MM.1S (cell line): ENCODE data around the gene CHAMP1.

Experiments
- DNase-seq: peaks from one replicate; pipeline ENCODE4 v3.0.0-alpha.2; 2015
- H2AFZ ChIP-seq: fragments of 300-600 bp; sonication (generic); 2 replicates; pipeline ENCODE4 v1.6.0; 2016; ENCODE audit warnings: antibody characterized with exemption, low read length
- H3F3A ChIP-seq: fragments of 300-600 bp; sonication (generic); 2 replicates; pipeline ENCODE4 v1.6.1; 2016; ENCODE audit warnings: mild to moderate bottlenecking, antibody characterized with exemption, low read length, moderate library complexity, mixed read lengths; ENCODE audit not compliant: insufficient read depth
- H3K27ac ChIP-seq: fragments of 300-600 bp; sonication (generic); 2 replicates; pipeline ENCODE4 v1.5.1; 2016; ENCODE audit warnings: mild to moderate bottlenecking, low read length
- H3K27me3 ChIP-seq: fragments of 300-600 bp; sonication (generic); replicated peaks from 2 replicates; pipeline ENCODE4 v1.6.0; 2016; ENCODE audit warnings: low read length; ENCODE audit not compliant: insufficient read depth
- H3K36me3 ChIP-seq: fragments of 300-600 bp; sonication (generic); replicated peaks from 2 replicates; pipeline ENCODE4 v1.6.1; 2016; ENCODE audit warnings: mild to moderate bottlenecking, low read length, mixed read lengths; ENCODE audit not compliant: insufficient read depth
- H3K4me1 ChIP-seq: fragments of 300-600 bp; sonication (generic); 2 replicates; pipeline ENCODE4 v1.6.1; 2016; ENCODE audit warnings: low read length, mixed read lengths
- H3K4me2 ChIP-seq: fragments of 300-600 bp; sonication (generic); 2 replicates; pipeline ENCODE4 v1.6.0; 2016; ENCODE audit warnings: low read depth, low read length
- H3K4me3 ChIP-seq: fragments of 300-600 bp; sonication (generic); 2 replicates; pipeline ENCODE4 v1.5.1; 2016; ENCODE audit warnings: low read length, mixed read lengths
- H3K79me2 ChIP-seq: fragments of 300-600 bp; sonication (generic); 2 replicates; pipeline ENCODE4 v1.6.1; 2016; ENCODE audit warnings: mixed run types, low read length, mixed read lengths
- H3K9ac ChIP-seq: fragments of 300-600 bp; sonication (generic); 2 replicates; pipeline ENCODE4 v1.6.1; 2016; ENCODE audit warnings: low read length, mixed read lengths
- H3K9me2 ChIP-seq: fragments of 300-600 bp; sonication (generic); replicated peaks from 2 replicates; pipeline ENCODE4 v1.6.1; 2016; ENCODE audit warnings: mild to moderate bottlenecking, low read length, mixed read lengths; ENCODE audit not compliant: insufficient read depth
- H3K9me3 ChIP-seq: fragments of 300-600 bp; sonication (generic); replicated peaks from 2 replicates; pipeline ENCODE4 v1.6.1; 2016; ENCODE audit warnings: mild to moderate bottlenecking, low read length, mixed read lengths; ENCODE audit not compliant: insufficient read depth
- H4K20me1 ChIP-seq: fragments of 300-600 bp; sonication (generic); 2 replicates; pipeline ENCODE4 v1.6.1; 2016; ENCODE audit warnings: mild to moderate bottlenecking, low read length, moderate library complexity, mixed read lengths; ENCODE audit not compliant: insufficient read depth
- CTCF ChIP-seq: fragments of 300-600 bp; sonication (generic); IDR thresholded peaks from 2 replicates; pipeline ENCODE4 v1.5.1; 2016; ENCODE audit warnings: antibody characterized with exemption, low read length, mixed read lengths
- EZH2 ChIP-seq: fragments of 300-600 bp; sonication (generic); optimal IDR thresholded peaks from 2 replicates; pipeline ENCODE3; 2017; ENCODE audit warnings: low read depth, mild to moderate bottlenecking, antibody characterized with exemption, low read length, mixed read lengths
- EZH2phosphoT487 ChIP-seq: fragments of 300-600 bp; sonication (generic); IDR thresholded peaks from 2 replicates; pipeline ENCODE4 v1.6.1; 2018; ENCODE audit warnings: antibody characterized with exemption, low read length

The CHAMP1 gene

GRCh38 chr13:114313061-114313860 is 1.0 kb upstream of the CHAMP1 start:
- Histone ChIP-seq H3K4me3 (peak overlapping the region; percentile 61), H3K4me2 (peak overlapping the region; percentile 64), H4K20me1 (no peaks in the 10 kb centered on the region), H3K27ac (peak overlapping the region; percentile 76), H3K4me1 (peaks cover 38% of the 10 kb centered on the region), H3K79me2 (peaks cover 35% of the 10 kb centered on the region), H3K9me2 (no peaks in the 10 kb centered on the region), H3F3A (peaks cover 40% of the 10 kb centered on the region), H3K36me3 (no peaks in the 10 kb centered on the region), H2AFZ (peak overlapping the region; percentile 58), H3K9ac (peak overlapping the region; percentile 75), H3K9me3 (no peaks in the 10 kb centered on the region), H3K27me3 (no peaks in the 10 kb centered on the region)
- no peak for TF ChIP-seq EZH2
- no peak for TF ChIP-seq EZH2phosphoT487
- no peak for TF ChIP-seq CTCF
- DNase-seq = peak; percentile 44

- H3K79me2 ChIP-seq = peaks cover 55% of the 10 kb centered on the region
- no peaks in the 10 kb centered on the region for H3K27me3 ChIP-seq
- DNase-seq = peak; percentile 39
- no peak overlapping the region for H2AFZ ChIP-seq
- peaks cover 8% of the 10 kb centered on the region; the same call in 1 of the 2 replicates for H4K20me1 ChIP-seq
- H3K4me2 ChIP-seq = peak overlapping the region; percentile 49
- no peaks in the 10 kb centered on the region for H3K9me3 ChIP-seq
- no peaks in the 10 kb centered on the region for H3K36me3 ChIP-seq
- peak overlapping the region; percentile 76 for H3K27ac ChIP-seq
- H3K9ac ChIP-seq = peak overlapping the region; percentile 75
- peak overlapping the region; percentile 61 for H3K4me3 ChIP-seq
- H3K4me1 ChIP-seq = peaks cover 26% of the 10 kb centered on the region
- TF ChIP-seq EZH2phosphoT487 (no peak), EZH2 (no peak), CTCF (no peak)
- no peaks in the 10 kb centered on the region for H3K9me2 ChIP-seq
- peaks cover 25% of the 10 kb centered on the region for H3F3A ChIP-seq
Observed at GRCh38 chr13:114315074-114315785, 927 bp downstream of the CHAMP1 start.

GRCh38 chr13:114318624-114319023 is 4.3 kb downstream of the CHAMP1 start:
- Histone ChIP-seq H2AFZ (no peak overlapping the region), H3K9me2 (no peaks in the 10 kb centered on the region), H3F3A (peaks cover 11% of the 10 kb centered on the region), H3K4me2 (no peak overlapping the region), H3K79me2 (peaks cover 70% of the 10 kb centered on the region), H3K9me3 (no peaks in the 10 kb centered on the region), H3K4me1 (peaks cover 8% of the 10 kb centered on the region; the same call in 1 of the 2 replicates), H3K4me3 (no peak overlapping the region), H3K27ac (no peak overlapping the region), H3K9ac (no peak overlapping the region), H4K20me1 (peaks cover 8% of the 10 kb centered on the region; the same call in 1 of the 2 replicates), H3K27me3 (no peaks in the 10 kb centered on the region), H3K36me3 (peaks cover 1% of the 10 kb centered on the region; the same call in 1 of the 2 replicates)
- DNase-seq = no peak
- TF ChIP-seq EZH2phosphoT487 (no peak), EZH2 (no peak), CTCF (no peak)
